Type B pancreatic cell (in vitro differentiated cells): ENCODE measurements around the gene NT5E. TPM values are rescaled to one million over a fixed set of nuclear protein-coding genes. Genes with fewer than 3 reads are reported as not detected.

Experiments used
- DNase-seq: peaks from one replicate; pipeline ENCODE4 v3.0.0; 2021; ENCODE audit warnings: mixed read lengths; ENCODE audit not compliant: unreplicated experiment; ENCODE audit errors: extremely low spot score
- H3K27ac Mint-ChIP-seq: 2 replicates; pipeline ENCODE4 v1.8.0; 2021; ENCODE audit warnings: mild to moderate bottlenecking, mixed read lengths
- H3K27me3 Mint-ChIP-seq: 2 replicates; pipeline ENCODE4 v1.8.0; 2021; ENCODE audit warnings: mixed read lengths
- H3K36me3 Mint-ChIP-seq: 2 replicates; pipeline ENCODE4 v1.8.0; 2021; ENCODE audit warnings: mixed read lengths
- H3K4me1 Mint-ChIP-seq: one replicate; pipeline ENCODE4 v1.8.0; 2021; ENCODE audit warnings: mixed read lengths; ENCODE audit not compliant: unreplicated experiment
- H3K4me3 Mint-ChIP-seq: 2 replicates; pipeline ENCODE4 v1.8.0; 2021; ENCODE audit warnings: mild to moderate bottlenecking, mixed read lengths
- H3K9me3 Mint-ChIP-seq: 2 replicates; pipeline ENCODE4 v1.8.0; 2021; ENCODE audit warnings: mixed read lengths
- total RNA-seq: library from RNA; stranded (reverse); gene quantifications from 2 replicates; pipeline ENCODE4 v1.2.1, GENCODE V29; 2021; ENCODE audit warnings: low replicate concordance
- TF ChIP-seq, protein P1 (sequence below): fragments of 200-600 bp; sonication (generic); conservative IDR thresholded peaks from 2 replicates; pipeline ENCODE4 v1.5.0; 2021; ENCODE audit warnings: antibody characterized with exemption, mild to moderate bottlenecking

NT5E gene
- total RNA-seq, 1 donor from 2014 or later, result 6.6 TPM

DNA sequence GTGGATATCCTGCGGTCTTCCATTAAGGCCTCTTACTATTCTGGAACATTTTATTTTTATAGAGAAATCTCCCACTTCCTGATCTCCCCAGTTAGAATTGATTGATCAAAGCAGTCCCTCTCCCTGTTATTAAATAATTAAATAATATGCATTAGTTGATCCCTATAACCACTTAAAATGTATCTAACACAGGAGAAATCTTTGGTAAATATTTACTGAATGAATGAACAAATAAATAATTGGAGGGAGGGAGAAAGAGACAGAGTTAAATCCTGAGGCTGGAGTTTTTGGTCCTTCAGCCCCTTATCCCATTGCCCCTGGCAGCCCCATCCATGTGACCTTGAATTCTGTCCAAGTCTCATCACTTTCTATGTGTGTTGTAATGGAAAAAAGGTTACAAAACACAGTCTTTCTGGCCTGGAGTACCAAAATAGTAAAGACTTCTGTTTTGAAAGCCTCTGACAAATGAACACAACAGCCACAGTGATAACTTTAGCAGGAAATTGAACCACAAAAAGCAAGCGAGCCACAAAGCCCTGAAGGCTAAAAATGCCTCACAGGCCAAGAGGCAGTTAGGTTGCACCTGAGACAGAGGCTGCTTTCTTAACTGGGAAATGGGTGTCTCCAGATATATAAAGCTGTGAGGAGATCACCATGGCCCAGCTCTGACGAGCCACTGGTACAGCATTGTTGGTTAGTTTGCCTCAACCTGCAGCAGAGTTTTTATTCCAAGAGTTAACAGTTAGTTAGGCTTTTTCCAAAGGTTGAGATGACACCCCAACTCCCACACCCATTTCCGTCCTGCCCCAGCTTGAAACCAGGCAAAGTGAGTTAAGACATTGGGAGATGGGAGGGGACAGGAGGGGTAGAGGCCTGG, 11.3 kb downstream of the NT5E start:
- no peak for DNase-seq
- peaks cover 10% of the 10 kb centered on the region for H3K4me1 Mint-ChIP-seq
- H3K4me3 Mint-ChIP-seq, result no peak overlapping the region
- TF ChIP-seq, protein P1, sequence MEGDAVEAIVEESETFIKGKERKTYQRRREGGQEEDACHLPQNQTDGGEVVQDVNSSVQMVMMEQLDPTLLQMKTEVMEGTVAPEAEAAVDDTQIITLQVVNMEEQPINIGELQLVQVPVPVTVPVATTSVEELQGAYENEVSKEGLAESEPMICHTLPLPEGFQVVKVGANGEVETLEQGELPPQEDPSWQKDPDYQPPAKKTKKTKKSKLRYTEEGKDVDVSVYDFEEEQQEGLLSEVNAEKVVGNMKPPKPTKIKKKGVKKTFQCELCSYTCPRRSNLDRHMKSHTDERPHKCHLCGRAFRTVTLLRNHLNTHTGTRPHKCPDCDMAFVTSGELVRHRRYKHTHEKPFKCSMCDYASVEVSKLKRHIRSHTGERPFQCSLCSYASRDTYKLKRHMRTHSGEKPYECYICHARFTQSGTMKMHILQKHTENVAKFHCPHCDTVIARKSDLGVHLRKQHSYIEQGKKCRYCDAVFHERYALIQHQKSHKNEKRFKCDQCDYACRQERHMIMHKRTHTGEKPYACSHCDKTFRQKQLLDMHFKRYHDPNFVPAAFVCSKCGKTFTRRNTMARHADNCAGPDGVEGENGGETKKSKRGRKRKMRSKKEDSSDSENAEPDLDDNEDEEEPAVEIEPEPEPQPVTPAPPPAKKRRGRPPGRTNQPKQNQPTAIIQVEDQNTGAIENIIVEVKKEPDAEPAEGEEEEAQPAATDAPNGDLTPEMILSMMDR, result no peak
- peaks cover 21% of the 10 kb centered on the region for H3K27me3 Mint-ChIP-seq
- no peaks in the 10 kb centered on the region for H3K9me3 Mint-ChIP-seq
- H3K36me3 Mint-ChIP-seq, result no peaks in the 10 kb centered on the region
- no peak overlapping the region for H3K27ac Mint-ChIP-seq

DNA sequence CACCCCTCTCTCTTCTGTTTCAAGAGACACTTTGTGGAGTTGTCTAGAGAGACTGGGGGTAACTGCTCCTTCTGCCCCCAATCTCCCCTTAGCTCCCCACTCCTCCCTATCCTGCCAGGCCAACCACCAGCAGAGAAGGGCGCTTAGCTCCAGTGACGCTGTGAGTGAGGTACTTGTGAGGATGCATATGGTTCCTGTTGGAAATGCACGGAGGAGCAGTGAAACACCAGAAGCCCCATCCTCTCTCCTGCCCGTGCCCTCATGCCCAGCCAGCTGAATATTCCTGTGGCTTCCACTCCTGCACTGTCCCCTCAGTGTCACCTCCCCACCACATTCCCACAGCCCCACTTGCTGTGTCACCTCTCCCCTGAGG, 11.9 kb downstream of the NT5E start:
- TF ChIP-seq, protein P1, result no peak
- peaks cover 10% of the 10 kb centered on the region for H3K4me1 Mint-ChIP-seq
- H3K27ac Mint-ChIP-seq, result no peak overlapping the region
- H3K4me3 Mint-ChIP-seq, result no peak overlapping the region
- H3K9me3 Mint-ChIP-seq, result no peaks in the 10 kb centered on the region
- peaks cover 17% of the 10 kb centered on the region for H3K27me3 Mint-ChIP-seq
- no peak for DNase-seq
- H3K36me3 Mint-ChIP-seq, result no peaks in the 10 kb centered on the region

DNA sequence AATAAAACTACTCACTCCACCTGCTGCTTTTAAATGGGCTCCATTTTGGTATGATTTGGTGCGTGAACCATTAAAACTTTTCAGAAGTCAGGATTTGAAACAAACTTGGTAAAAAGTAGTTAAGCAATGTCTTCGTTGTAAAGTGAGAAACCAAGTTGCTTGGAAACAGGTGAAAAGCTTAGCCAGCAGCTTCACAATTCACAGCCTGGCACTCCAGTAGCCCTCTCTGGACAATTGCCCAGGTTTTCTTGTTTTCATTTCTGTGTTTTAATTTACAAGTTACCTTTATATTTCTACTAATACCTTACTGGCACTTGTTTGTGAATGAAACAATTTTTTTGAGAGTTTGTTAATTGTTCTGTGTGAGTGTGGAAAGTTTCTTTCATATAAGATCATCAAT, 12.8 kb downstream of the NT5E start:
- no peak for DNase-seq
- peaks cover 14% of the 10 kb centered on the region for H3K27me3 Mint-ChIP-seq
- H3K27ac Mint-ChIP-seq, result no peak overlapping the region
- H3K9me3 Mint-ChIP-seq, result no peaks in the 10 kb centered on the region
- H3K4me1 Mint-ChIP-seq, result peaks cover 10% of the 10 kb centered on the region
- H3K4me3 Mint-ChIP-seq, result no peak overlapping the region
- TF ChIP-seq, protein P1, result no peak
- H3K36me3 Mint-ChIP-seq, result no peaks in the 10 kb centered on the region

DNA sequence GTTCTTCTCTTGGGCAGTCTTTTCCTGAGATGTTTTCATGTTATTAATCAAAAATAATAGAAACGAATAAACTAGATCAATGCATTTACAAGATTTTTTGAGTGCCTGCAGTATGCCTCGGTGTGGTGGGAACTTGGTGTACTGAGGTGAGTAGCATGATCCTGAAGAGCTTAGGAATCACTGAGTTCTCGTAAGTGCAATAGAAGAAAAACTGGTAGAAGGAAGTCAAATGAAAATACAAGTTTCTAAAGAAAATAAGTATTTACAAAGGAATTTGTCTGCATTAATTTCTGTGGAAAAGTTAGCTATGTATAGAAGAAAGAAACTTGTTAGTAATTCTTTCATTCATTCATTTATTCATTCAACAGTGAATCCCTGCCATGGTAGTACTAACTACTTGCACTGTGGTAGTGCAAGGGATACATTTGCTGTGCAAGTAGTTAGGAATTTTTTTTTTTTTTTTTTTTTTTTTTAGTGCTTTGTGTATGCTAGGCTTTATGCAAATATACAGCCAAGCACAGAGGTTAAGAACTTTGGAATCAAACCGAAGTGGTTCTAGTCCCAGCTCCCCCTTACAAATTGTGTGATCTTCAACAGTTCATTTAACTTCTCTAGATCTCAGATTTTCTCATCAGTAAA, 13.9 kb downstream of the NT5E start:
- no peak for DNase-seq
- peaks cover 10% of the 10 kb centered on the region for H3K4me1 Mint-ChIP-seq

DNA sequence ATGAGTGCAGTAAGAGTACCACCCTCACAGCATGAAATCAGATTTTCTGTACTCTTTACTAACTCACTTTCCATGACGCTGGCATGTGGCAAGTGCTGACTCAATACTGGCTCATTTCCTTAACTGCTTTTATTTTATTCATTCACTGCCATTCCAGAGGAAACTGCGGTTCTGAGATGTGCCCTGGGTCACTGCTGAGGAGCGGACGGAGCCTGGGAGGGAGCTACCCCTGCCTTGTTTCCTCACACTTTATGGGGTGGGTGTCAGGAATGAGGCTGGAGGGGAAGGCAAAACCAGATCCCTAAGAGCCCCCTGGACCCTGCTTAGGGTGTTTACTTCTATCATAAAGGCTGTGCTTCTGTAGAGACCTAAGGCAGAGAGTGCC, 14.4 kb downstream of the NT5E start:
- Mint-ChIP-seq H3K4me3 (no peak overlapping the region), H3K4me1 (peaks cover 10% of the 10 kb centered on the region), H3K27me3 (peaks cover 14% of the 10 kb centered on the region), H3K27ac (no peak overlapping the region), H3K9me3 (no peaks in the 10 kb centered on the region), H3K36me3 (no peaks in the 10 kb centered on the region)
- DNase-seq, result no peak
- TF ChIP-seq, protein P1, result no peak

More for the DNA sequence above, 13.9 kb downstream of the NT5E start:
- no peaks in the 10 kb centered on the region for H3K36me3 Mint-ChIP-seq
- H3K27me3 Mint-ChIP-seq, result peaks cover 14% of the 10 kb centered on the region
- H3K27ac Mint-ChIP-seq, result no peak overlapping the region
- TF ChIP-seq, protein P1, result no peak
- no peaks in the 10 kb centered on the region for H3K9me3 Mint-ChIP-seq
- no peak overlapping the region for H3K4me3 Mint-ChIP-seq
